Neural progenitor cell (in vitro differentiated cells): Measurements from ENCODE around the gene SMIM35. TPM values are rescaled to one million over a fixed set of nuclear protein-coding genes. Genes with fewer than 3 reads are reported as not detected.

Experiments used
- DNase-seq: peaks from one replicate; pipeline ENCODE4 v3.0.0-alpha.2; 2016; ENCODE audit warnings: low spot score
- H2AFZ ChIP-seq: fragments of 200-600 bp; sonication (generic); replicated peaks from 2 replicates; pipeline ENCODE4 v1.6.1; 2016; ENCODE audit warnings: antibody characterized with exemption
- H3F3A ChIP-seq: fragments of 200-600 bp; sonication (generic); 2 replicates; pipeline ENCODE4 v1.6.1; 2016; ENCODE audit warnings: antibody characterized with exemption, low read depth
- H3K27ac ChIP-seq: fragments of 200-600 bp; sonication (generic); 2 replicates; pipeline ENCODE4 v1.5.1; 2016; ENCODE audit warnings: mild to moderate bottlenecking
- H3K27me3 ChIP-seq: fragments of 200-600 bp; sonication (generic); 2 replicates; pipeline ENCODE4 v1.6.1; 2016; ENCODE audit warnings: mild to moderate bottlenecking, moderate library complexity
- H3K36me3 ChIP-seq: fragments of 200-600 bp; sonication (generic); 2 replicates; pipeline ENCODE4 v1.5.1; 2016
- H3K4me1 ChIP-seq: fragments of 200-600 bp; sonication (generic); 2 replicates; pipeline ENCODE4 v1.6.1; 2016; ENCODE audit warnings: mixed run types
- H3K4me2 ChIP-seq: fragments of 200-600 bp; sonication (generic); 2 replicates; pipeline ENCODE4 v1.6.1; 2016
- H3K4me3 ChIP-seq: fragments of 200-600 bp; sonication (generic); 2 replicates; pipeline ENCODE4 v1.5.1; 2016
- H3K79me2 ChIP-seq: fragments of 200-600 bp; sonication (generic); 2 replicates; pipeline ENCODE4 v1.6.1; 2016; ENCODE audit warnings: low read depth
- H3K9ac ChIP-seq: fragments of 200-600 bp; sonication (generic); 2 replicates; pipeline ENCODE4 v1.6.1; 2016
- H3K9me3 ChIP-seq: fragments of 200-600 bp; sonication (generic); 2 replicates; pipeline ENCODE4 v1.5.1; 2016; ENCODE audit warnings: low read depth
- H4K20me1 ChIP-seq: fragments of 200-600 bp; sonication (generic); 2 replicates; pipeline ENCODE4 v1.6.1; 2016; ENCODE audit warnings: low read depth
- H3K27ac Mint-ChIP-seq: 3 replicates; pipeline ENCODE4 v1.8.0; 2021; ENCODE audit warnings: mixed read lengths
- H3K27me3 Mint-ChIP-seq: 2 replicates; pipeline ENCODE4 v1.8.0; 2022; ENCODE audit warnings: low read depth, mild to moderate bottlenecking, inconsistent platforms, moderate library complexity, mixed read lengths; ENCODE audit not compliant: insufficient read depth
- H3K36me3 Mint-ChIP-seq: 3 replicates; pipeline ENCODE4 v1.8.0; 2021; ENCODE audit warnings: mixed read lengths
- H3K4me1 Mint-ChIP-seq: 3 replicates; pipeline ENCODE4 v1.8.0; 2021; ENCODE audit warnings: mixed read lengths
- H3K4me3 Mint-ChIP-seq: 3 replicates; pipeline ENCODE4 v1.8.0; 2021; ENCODE audit warnings: mild to moderate bottlenecking, moderate library complexity, mixed read lengths
- H3K9me3 Mint-ChIP-seq: 3 replicates; pipeline ENCODE4 v1.8.0; 2020; ENCODE audit warnings: mixed read lengths
- EZH2 ChIP-seq: fragments of 200-600 bp; sonication (generic); IDR thresholded peaks from 2 replicates; pipeline ENCODE4 v1.6.1; 2017; ENCODE audit warnings: antibody characterized with exemption, mild to moderate bottlenecking, moderate library complexity
- EZH2phosphoT487 ChIP-seq: fragments of 200-600 bp; sonication (generic); IDR thresholded peaks from 2 replicates; pipeline ENCODE4 v1.6.1; 2017; ENCODE audit warnings: antibody characterized with exemption
- total RNA-seq: library from RNA; depleted of rRNA; stranded (reverse); fragments of >200 nt; gene quantifications from 2 replicates; pipeline ENCODE4 v1.2.3, GENCODE V29; 2015; ENCODE audit warnings: low replicate concordance
- TF ChIP-seq, protein P1 (sequence below): fragments of 200-600 bp; sonication (generic); IDR thresholded peaks from 2 replicates; pipeline ENCODE4 v1.5.1; 2017; ENCODE audit warnings: antibody characterized with exemption, mild to moderate bottlenecking

SMIM35 gene
- total RNA-seq, 1 donor from 2014 or later, result not detected

DNA sequence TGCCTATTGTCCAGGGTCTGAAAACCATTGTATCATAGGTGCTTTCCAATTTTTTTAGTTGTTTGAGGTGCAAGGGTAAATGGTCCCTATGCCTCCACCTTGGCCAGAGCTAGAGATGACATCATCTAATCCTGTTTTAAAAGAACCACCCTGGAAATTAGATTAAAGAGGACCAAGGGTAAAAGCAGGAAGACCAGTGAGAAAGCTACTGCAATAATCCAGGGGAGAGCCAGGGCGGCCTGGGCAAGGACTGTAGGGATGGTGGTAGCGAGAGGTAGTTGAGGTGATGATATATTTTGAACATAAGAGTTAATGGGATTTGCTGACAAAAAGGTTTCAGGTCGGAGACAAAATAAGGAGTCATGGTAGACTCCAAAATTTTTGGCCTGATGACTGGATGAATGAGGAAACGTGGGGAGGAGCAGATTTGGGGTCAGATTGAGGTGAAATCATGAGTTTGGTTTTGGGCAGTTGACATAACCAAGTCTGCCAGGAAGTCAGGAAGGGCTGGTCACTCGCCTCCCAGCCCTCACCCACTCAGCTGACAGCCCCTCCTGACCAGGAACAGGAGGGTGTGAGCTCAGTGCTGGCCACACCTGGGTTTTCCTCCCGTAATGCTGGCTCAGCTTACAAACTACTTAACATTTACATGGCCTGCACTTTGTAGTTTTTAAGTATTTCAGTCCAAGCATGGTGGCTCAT is 42.9 kb upstream of the SMIM35 start:
- Histone ChIP-seq H3K4me1 (peaks cover 11% of the 10 kb centered on the region), H3K36me3 (no peaks in the 10 kb centered on the region), H3K27ac (no peak overlapping the region), H3F3A (peaks cover 10% of the 10 kb centered on the region), H3K27me3 (no peaks in the 10 kb centered on the region), H3K9ac (no peak overlapping the region), H3K9me3 (no peaks in the 10 kb centered on the region), H2AFZ (no peak overlapping the region), H3K4me2 (no peak overlapping the region), H4K20me1 (no peaks in the 10 kb centered on the region), H3K79me2 (no peaks in the 10 kb centered on the region), H3K4me3 (no peak overlapping the region)
- peaks cover 8% of the 10 kb centered on the region for H3K27me3 Mint-ChIP-seq
- no peaks in the 10 kb centered on the region for H3K9me3 Mint-ChIP-seq
- no peak for DNase-seq
- H3K27ac Mint-ChIP-seq, result no peak overlapping the region
- H3K4me1 Mint-ChIP-seq, result no peaks in the 10 kb centered on the region
- no peaks in the 10 kb centered on the region for H3K36me3 Mint-ChIP-seq
- no peak overlapping the region for H3K4me3 Mint-ChIP-seq
- TF ChIP-seq, protein P1, sequence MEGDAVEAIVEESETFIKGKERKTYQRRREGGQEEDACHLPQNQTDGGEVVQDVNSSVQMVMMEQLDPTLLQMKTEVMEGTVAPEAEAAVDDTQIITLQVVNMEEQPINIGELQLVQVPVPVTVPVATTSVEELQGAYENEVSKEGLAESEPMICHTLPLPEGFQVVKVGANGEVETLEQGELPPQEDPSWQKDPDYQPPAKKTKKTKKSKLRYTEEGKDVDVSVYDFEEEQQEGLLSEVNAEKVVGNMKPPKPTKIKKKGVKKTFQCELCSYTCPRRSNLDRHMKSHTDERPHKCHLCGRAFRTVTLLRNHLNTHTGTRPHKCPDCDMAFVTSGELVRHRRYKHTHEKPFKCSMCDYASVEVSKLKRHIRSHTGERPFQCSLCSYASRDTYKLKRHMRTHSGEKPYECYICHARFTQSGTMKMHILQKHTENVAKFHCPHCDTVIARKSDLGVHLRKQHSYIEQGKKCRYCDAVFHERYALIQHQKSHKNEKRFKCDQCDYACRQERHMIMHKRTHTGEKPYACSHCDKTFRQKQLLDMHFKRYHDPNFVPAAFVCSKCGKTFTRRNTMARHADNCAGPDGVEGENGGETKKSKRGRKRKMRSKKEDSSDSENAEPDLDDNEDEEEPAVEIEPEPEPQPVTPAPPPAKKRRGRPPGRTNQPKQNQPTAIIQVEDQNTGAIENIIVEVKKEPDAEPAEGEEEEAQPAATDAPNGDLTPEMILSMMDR, result no peak
- TF ChIP-seq EZH2 (no peak), EZH2phosphoT487 (no peak)

DNA sequence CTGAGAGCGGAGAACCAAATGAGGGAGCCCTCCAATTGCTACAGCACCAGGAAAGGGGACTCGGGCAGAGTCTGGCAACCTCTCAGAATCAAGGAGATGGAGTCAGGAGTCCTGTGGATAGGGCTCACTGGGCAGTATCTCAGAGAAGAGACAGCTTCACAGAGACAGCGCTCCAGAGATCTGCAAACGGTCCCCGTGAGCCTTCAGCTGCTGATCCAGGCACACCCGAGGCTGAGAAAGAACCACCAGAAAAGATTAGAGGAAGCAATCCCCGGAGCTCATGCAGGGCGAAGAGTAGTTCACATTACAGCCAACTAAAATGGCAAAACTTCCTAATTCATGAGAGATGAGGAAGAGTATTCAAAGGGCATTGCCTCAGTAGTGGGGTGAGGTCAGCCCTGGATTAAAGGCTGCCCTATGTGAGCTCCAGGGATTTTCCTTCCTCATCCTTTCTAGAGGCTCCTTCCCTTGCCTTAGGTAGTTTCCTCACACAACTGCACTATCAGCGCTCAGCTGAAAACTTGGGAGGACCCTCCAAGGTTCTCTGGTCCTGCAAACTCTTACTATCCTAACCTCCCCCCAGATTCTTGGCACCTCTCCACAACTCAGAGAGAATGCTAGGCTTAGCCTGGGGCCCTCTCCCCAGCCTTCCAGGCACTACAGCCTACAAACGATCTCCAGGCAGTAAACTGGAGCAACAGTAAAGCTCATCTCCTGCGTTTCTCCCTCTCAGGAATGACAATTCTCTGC is 42.1 kb upstream of the SMIM35 start:
- peaks cover 10% of the 10 kb centered on the region for H3F3A ChIP-seq
- no peak overlapping the region for H3K4me3 ChIP-seq
- no peaks in the 10 kb centered on the region for H3K9me3 ChIP-seq
- H4K20me1 ChIP-seq, result no peaks in the 10 kb centered on the region
- no peak overlapping the region for H3K4me2 ChIP-seq
- Mint-ChIP-seq H3K9me3 (no peaks in the 10 kb centered on the region), H3K27ac (no peak overlapping the region), H3K4me3 (no peak overlapping the region), H3K36me3 (no peaks in the 10 kb centered on the region), H3K4me1 (no peaks in the 10 kb centered on the region), H3K27me3 (peaks cover 6% of the 10 kb centered on the region)
- H3K9ac ChIP-seq, result no peak overlapping the region
- H3K27me3 ChIP-seq, result no peaks in the 10 kb centered on the region
- H3K36me3 ChIP-seq, result no peaks in the 10 kb centered on the region
- peak overlapping the region; percentile 34 for H2AFZ ChIP-seq
- TF ChIP-seq, protein P1, result no peak
- no peak for TF ChIP-seq EZH2phosphoT487
- TF ChIP-seq EZH2, result no peak
- H3K79me2 ChIP-seq, result no peaks in the 10 kb centered on the region
- DNase-seq, result no peak
- peaks cover 11% of the 10 kb centered on the region for H3K4me1 ChIP-seq
- H3K27ac ChIP-seq, result no peak overlapping the region

DNA sequence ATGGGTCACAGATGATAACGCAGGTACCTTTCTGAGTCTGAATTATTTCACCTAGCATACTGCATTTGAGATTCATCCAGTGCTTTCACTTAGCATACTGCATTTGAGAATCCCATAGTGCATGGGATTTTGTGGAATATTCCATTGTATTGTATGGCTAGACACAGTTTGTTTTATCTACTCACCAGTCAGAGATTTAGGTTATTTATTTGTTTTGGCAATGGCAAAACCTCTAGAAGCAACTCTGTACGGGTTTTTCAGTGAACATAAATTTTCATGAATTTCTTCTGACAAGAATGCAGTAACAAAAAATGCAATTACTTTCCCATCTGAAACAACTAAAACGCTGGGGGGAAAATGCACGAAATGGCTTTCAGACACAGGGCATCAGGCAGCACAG is 41.5 kb upstream of the SMIM35 start:
- H3K4me3 Mint-ChIP-seq, result no peak overlapping the region
- Histone ChIP-seq H4K20me1 (no peaks in the 10 kb centered on the region), H3K4me1 (peaks cover 11% of the 10 kb centered on the region), H3F3A (peaks cover 10% of the 10 kb centered on the region), H3K4me3 (no peak overlapping the region), H2AFZ (peak overlapping the region; percentile 34), H3K79me2 (no peaks in the 10 kb centered on the region), H3K27ac (no peak overlapping the region), H3K4me2 (no peak overlapping the region), H3K36me3 (no peaks in the 10 kb centered on the region), H3K9ac (no peak overlapping the region), H3K27me3 (no peaks in the 10 kb centered on the region), H3K9me3 (no peaks in the 10 kb centered on the region)
- no peak for TF ChIP-seq EZH2phosphoT487
- TF ChIP-seq EZH2, result no peak
- TF ChIP-seq, protein P1, result no peak
- no peaks in the 10 kb centered on the region for H3K4me1 Mint-ChIP-seq
- DNase-seq, result no peak
- H3K27me3 Mint-ChIP-seq, result peaks cover 8% of the 10 kb centered on the region
- no peaks in the 10 kb centered on the region for H3K36me3 Mint-ChIP-seq
- H3K9me3 Mint-ChIP-seq, result no peaks in the 10 kb centered on the region
- no peak overlapping the region for H3K27ac Mint-ChIP-seq
